ENCODE measurements around the gene G3BP1. TPM values are rescaled to one million over a fixed set of nuclear protein-coding genes. Genes with fewer than 3 reads are reported as not detected.

The G3BP1 gene
- total RNA-seq, 1 donor from 2014 or later, result 312 TPM

DNA sequence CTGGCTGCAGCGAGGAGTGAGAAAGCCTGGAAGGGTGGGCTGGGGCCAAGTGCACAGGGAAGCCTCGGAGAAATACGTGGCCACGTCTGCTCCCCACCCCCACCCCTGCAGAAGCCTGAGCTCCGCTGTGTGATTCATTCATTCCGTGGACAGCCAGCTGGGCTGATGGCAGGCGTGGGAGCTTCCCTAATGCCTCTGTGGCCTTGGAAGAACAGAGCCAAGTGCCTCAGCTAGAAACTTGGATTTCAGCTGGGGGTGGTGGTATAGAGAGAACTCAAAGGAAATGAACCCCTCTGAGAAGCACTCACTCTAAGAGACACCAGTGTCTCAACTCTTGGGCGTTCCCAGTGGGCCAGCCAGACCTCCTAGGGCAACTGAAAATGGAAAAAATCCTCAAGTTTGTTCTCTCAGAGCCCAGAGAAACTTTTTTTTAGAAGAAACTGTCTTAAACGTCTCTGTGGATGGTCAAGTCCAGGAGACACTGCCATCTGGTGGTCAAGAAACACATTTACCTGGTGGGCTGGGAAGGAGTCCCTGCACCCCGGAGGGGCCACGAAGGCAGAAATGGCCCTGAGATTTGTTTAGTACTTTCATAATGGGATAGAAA lies 31.3 kb upstream of the G3BP1 start:
- Mint-ChIP-seq H3K27me3 (ENCODE audit: low read depth) (no peaks in the 10 kb centered on the region), H3K4me3 (ENCODE audit: low read depth) (no peak overlapping the region), H3K27ac (no peak overlapping the region), H3K36me3 (ENCODE audit: low read depth) (peaks cover 38% of the 10 kb centered on the region), H3K4me1 (ENCODE audit: low read depth) (peaks cover 16% of the 10 kb centered on the region), H3K9me3 (no peaks in the 10 kb centered on the region)
- intact Hi-C loops (cut with micrococcal nuclease), result loop anchor here (1.0 kb wide), 1 partner anchor 81 kb away; no protein-coding TSS in a partner anchor
- DNase-seq (ENCODE audit: low spot score), result peak; percentile 26

GRCh38 chr5:151740958-151741373 lies 30.8 kb upstream of the G3BP1 start:
- Mint-ChIP-seq H3K9me3 (no peaks in the 10 kb centered on the region), H3K4me3 (ENCODE audit: low read depth) (no peak overlapping the region), H3K4me1 (ENCODE audit: low read depth) (peaks cover 20% of the 10 kb centered on the region), H3K27me3 (ENCODE audit: low read depth) (no peaks in the 10 kb centered on the region), H3K27ac (no peak overlapping the region), H3K36me3 (ENCODE audit: low read depth) (peaks cover 42% of the 10 kb centered on the region)
- intact Hi-C loops (cut with micrococcal nuclease), result loop anchor here (1.0 kb wide), 1 partner anchor 82 kb away; no protein-coding TSS in a partner anchor
- no peak for DNase-seq (ENCODE audit: low spot score)

GRCh38 chr5:151741678-151742423 lies 29.9 kb upstream of the G3BP1 start:
- peaks cover 26% of the 10 kb centered on the region for H3K4me1 Mint-ChIP-seq (ENCODE audit: low read depth)

GRCh38 chr5:151742870-151743294 lies 28.9 kb upstream of the G3BP1 start:
- intact Hi-C loops (cut with micrococcal nuclease), result no loop called here
- DNase-seq (ENCODE audit: low spot score), result no peak
- H3K4me1 Mint-ChIP-seq (ENCODE audit: low read depth), result peaks cover 27% of the 10 kb centered on the region
- H3K27ac Mint-ChIP-seq, result no peak overlapping the region
- H3K36me3 Mint-ChIP-seq (ENCODE audit: low read depth), result peaks cover 45% of the 10 kb centered on the region
- no peaks in the 10 kb centered on the region for H3K9me3 Mint-ChIP-seq
- no peak overlapping the region for H3K4me3 Mint-ChIP-seq (ENCODE audit: low read depth)
- H3K27me3 Mint-ChIP-seq (ENCODE audit: low read depth), result no peaks in the 10 kb centered on the region

More at GRCh38 chr5:151741678-151742423, 29.9 kb upstream of the G3BP1 start:
- no peak for DNase-seq (ENCODE audit: low spot score)
- intact Hi-C loops (cut with micrococcal nuclease), result no loop called here
- no peaks in the 10 kb centered on the region for H3K27me3 Mint-ChIP-seq (ENCODE audit: low read depth)
- H3K9me3 Mint-ChIP-seq, result no peaks in the 10 kb centered on the region
- no peak overlapping the region for H3K27ac Mint-ChIP-seq
- peaks cover 42% of the 10 kb centered on the region for H3K36me3 Mint-ChIP-seq (ENCODE audit: low read depth)
- no peak overlapping the region for H3K4me3 Mint-ChIP-seq (ENCODE audit: low read depth)

DNA sequence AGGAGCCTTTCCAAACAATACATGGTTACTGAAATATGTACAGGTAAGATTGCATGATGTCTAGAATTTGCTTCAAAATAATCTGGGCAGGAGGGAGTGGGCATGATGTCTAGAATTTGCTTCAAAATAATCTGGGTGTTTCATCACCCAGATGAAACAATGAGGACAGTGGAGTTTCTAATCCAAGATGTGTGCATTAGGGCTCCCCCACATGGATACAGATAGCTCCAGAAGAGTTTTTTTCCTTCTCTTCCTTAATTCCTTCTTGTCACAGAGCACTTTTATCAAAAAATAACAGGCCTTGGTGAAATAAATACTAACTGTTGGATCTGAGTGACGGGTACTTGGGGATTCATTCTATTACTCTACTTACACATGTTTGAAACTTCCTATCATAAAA lies 28.2 kb upstream of the G3BP1 start:
- H3K36me3 Mint-ChIP-seq (ENCODE audit: low read depth), result peaks cover 45% of the 10 kb centered on the region

DNA sequence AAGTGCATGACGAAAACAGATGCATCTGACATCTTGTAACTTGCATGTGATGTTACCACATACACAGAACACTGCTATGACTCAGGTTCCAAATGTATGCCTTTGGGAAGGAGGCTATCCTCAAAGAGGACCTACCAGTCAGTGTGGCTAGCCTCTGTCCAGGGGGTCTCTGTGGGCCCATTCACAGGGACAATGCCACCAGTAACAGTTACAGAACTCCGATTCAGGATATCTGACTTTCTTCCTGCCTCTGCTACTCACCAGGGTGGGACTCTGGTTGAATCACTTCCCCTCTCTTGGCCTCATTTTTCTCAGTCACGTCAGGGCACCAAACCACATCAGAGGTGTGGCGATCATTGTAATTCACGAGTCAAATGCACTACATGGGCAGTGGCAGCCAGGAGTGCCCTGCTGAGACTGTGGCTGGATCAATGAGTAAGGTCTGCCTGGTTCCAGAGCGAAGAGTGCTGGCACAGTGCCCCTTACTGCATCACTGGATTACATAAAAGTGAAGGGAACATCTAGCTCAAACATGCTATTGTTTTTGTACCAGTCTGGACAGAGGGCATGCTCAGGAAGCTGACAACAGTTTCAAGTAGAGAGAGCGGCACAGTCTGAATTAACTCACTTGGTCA lies 26.6 kb upstream of the G3BP1 start:
- intact Hi-C loops (cut with micrococcal nuclease), result loop anchor here (2.0 to 5.0 kb wide), 2 partner anchors 26 to 298 kb away; partner anchors contain the start of genes G3BP1 and SLC36A1
- peak overlapping the region; percentile 57 for H3K27ac Mint-ChIP-seq

More for the DNA sequence above, 28.2 kb upstream of the G3BP1 start:
- no peaks in the 10 kb centered on the region for H3K9me3 Mint-ChIP-seq
- intact Hi-C loops (cut with micrococcal nuclease), result no loop called here
- no peak for DNase-seq (ENCODE audit: low spot score)
- H3K27ac Mint-ChIP-seq, result no peak overlapping the region
- H3K4me3 Mint-ChIP-seq (ENCODE audit: low read depth), result no peak overlapping the region
- H3K27me3 Mint-ChIP-seq (ENCODE audit: low read depth), result no peaks in the 10 kb centered on the region
- H3K4me1 Mint-ChIP-seq (ENCODE audit: low read depth), result peaks cover 27% of the 10 kb centered on the region

DNA sequence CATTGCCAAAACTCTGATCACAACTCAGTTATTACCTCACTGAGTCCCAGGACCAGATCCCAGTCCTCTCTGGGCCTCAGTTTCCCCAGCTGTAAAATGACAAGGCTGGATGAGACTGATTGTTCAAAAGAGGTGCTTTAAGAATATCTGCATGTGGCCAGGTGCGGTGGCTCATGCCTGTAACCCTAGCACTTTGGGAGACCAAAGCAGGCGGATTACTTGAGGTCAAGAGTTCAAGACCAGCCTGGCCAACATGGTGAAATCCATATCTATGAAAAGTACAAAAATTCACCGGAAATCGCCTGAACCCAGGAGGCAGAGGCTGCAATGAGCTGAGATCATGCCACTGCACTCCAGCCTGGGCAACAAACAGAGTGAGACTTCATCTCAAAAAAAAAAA lies 21.6 kb upstream of the G3BP1 start:
- intact Hi-C loops (cut with micrococcal nuclease), result loop anchor here (10.0 kb wide), 1 partner anchor 595 kb away; the partner anchor contains the start of gene ANXA6

More for the DNA sequence above, 26.6 kb upstream of the G3BP1 start:
- Mint-ChIP-seq H3K4me3 (ENCODE audit: low read depth) (no peak overlapping the region), H3K27me3 (ENCODE audit: low read depth) (no peaks in the 10 kb centered on the region), H3K36me3 (ENCODE audit: low read depth) (peaks cover 46% of the 10 kb centered on the region), H3K9me3 (no peaks in the 10 kb centered on the region), H3K4me1 (ENCODE audit: low read depth) (peaks cover 31% of the 10 kb centered on the region)
- no peak for DNase-seq (ENCODE audit: low spot score)

GRCh38 chr5:151751091-151751490 lies 20.7 kb upstream of the G3BP1 start:
- no peak for DNase-seq (ENCODE audit: low spot score)
- peaks cover 30% of the 10 kb centered on the region for H3K4me1 Mint-ChIP-seq (ENCODE audit: low read depth)
- no peaks in the 10 kb centered on the region for H3K9me3 Mint-ChIP-seq
- H3K27ac Mint-ChIP-seq, result no peak overlapping the region
- H3K4me3 Mint-ChIP-seq (ENCODE audit: low read depth), result no peak overlapping the region
- H3K27me3 Mint-ChIP-seq (ENCODE audit: low read depth), result no peaks in the 10 kb centered on the region
- peaks cover 26% of the 10 kb centered on the region for H3K36me3 Mint-ChIP-seq (ENCODE audit: low read depth)
- intact Hi-C loops (cut with micrococcal nuclease), result loop anchor here (10.0 kb wide), 1 partner anchor 596 kb away; the partner anchor contains the start of gene ANXA6

More for the DNA sequence above, 21.6 kb upstream of the G3BP1 start:
- H3K4me1 Mint-ChIP-seq (ENCODE audit: low read depth), result peaks cover 30% of the 10 kb centered on the region
- H3K9me3 Mint-ChIP-seq, result no peaks in the 10 kb centered on the region
- peaks cover 33% of the 10 kb centered on the region for H3K36me3 Mint-ChIP-seq (ENCODE audit: low read depth)
- peak overlapping the region; percentile 84 for H3K27ac Mint-ChIP-seq
- no peak overlapping the region for H3K4me3 Mint-ChIP-seq (ENCODE audit: low read depth)
- no peak for DNase-seq (ENCODE audit: low spot score)
- no peaks in the 10 kb centered on the region for H3K27me3 Mint-ChIP-seq (ENCODE audit: low read depth)

GRCh38 chr5:151751593-151751992 lies 20.2 kb upstream of the G3BP1 start:
- H3K27me3 Mint-ChIP-seq (ENCODE audit: low read depth), result no peaks in the 10 kb centered on the region
- no peak for DNase-seq (ENCODE audit: low spot score)
- H3K27ac Mint-ChIP-seq, result no peak overlapping the region
- H3K36me3 Mint-ChIP-seq (ENCODE audit: low read depth), result peaks cover 26% of the 10 kb centered on the region
- no peaks in the 10 kb centered on the region for H3K9me3 Mint-ChIP-seq
- H3K4me3 Mint-ChIP-seq (ENCODE audit: low read depth), result no peak overlapping the region
- H3K4me1 Mint-ChIP-seq (ENCODE audit: low read depth), result peaks cover 30% of the 10 kb centered on the region
- intact Hi-C loops (cut with micrococcal nuclease), result loop anchor here (10.0 kb wide), 1 partner anchor 597 kb away; the partner anchor contains the start of gene ANXA6

GRCh38 chr5:151755383-151755782 lies 16.4 kb upstream of the G3BP1 start:
- peak overlapping the region; percentile 4 for H3K27ac Mint-ChIP-seq
- no peak for DNase-seq (ENCODE audit: low spot score)
- intact Hi-C loops (cut with micrococcal nuclease), result loop anchor here (5.0 to 10.0 kb wide), 2 partner anchors 98 to 601 kb away; partner anchors contain the start of gene ANXA6
- H3K4me1 Mint-ChIP-seq (ENCODE audit: low read depth), result peaks cover 39% of the 10 kb centered on the region
- peaks cover 25% of the 10 kb centered on the region for H3K36me3 Mint-ChIP-seq (ENCODE audit: low read depth)
- no peak overlapping the region for H3K4me3 Mint-ChIP-seq (ENCODE audit: low read depth)
- no peaks in the 10 kb centered on the region for H3K9me3 Mint-ChIP-seq
- H3K27me3 Mint-ChIP-seq (ENCODE audit: low read depth), result no peaks in the 10 kb centered on the region

DNA sequence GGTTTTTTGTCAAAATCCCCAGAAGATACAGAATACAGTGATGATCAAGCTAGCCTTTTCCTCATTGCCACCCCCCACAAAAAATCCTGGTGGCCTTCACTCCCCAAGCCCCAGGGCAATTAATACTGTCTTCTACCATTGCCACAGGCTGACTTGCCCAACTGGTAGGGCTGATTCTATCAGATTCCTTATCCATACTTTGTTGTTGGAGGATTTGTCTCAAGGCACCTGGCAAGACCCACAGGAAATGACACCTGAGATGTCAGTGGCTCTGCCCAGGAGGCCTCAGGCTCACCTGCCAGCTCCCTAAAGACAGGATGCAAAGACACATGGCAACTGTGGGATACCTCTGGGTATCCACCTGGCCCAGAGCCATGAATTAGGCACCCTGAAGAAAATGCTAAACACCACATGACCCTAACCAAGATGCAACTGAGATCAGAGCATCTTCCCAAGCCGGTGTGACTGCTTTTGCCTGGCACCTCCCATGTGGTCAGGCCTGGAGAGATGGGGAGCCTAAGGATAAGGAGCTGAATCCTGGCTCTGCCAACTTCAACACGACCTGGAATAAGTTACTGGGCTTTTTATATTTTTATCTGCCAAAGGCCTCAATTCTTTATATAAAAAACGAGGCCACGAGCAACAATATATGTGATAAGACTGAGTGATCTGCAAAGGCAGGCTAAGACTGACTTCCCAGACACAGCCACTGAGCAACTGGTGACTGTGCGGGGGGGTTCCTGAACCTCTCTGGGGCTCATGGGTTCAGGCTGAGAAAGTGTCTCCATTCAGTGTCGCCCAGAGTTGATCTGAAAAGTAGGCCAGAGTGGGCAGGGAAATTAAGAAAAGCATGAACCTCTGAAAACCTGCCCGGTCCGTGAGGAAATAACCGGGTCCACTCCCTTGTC lies 14.3 kb upstream of the G3BP1 start:
- Mint-ChIP-seq H3K9me3 (no peaks in the 10 kb centered on the region), H3K27ac (peak overlapping the region; percentile 85), H3K36me3 (ENCODE audit: low read depth) (peaks cover 17% of the 10 kb centered on the region), H3K4me3 (ENCODE audit: low read depth) (peak overlapping the region; percentile 92), H3K27me3 (ENCODE audit: low read depth) (no peaks in the 10 kb centered on the region), H3K4me1 (ENCODE audit: low read depth) (peaks cover 32% of the 10 kb centered on the region)
- no peak for DNase-seq (ENCODE audit: low spot score)
- intact Hi-C loops (cut with micrococcal nuclease), result loop anchor here (1.0 to 10.0 kb wide), 4 partner anchors 8 to 603 kb away; partner anchors contain the start of genes ANXA6 and G3BP1

- Mint-ChIP-seq H3K36me3 (ENCODE audit: low read depth) (peaks cover 11% of the 10 kb centered on the region), H3K4me3 (ENCODE audit: low read depth) (peak overlapping the region; percentile 92), H3K27me3 (ENCODE audit: low read depth) (peaks cover 4% of the 10 kb centered on the region), H3K9me3 (no peaks in the 10 kb centered on the region), H3K4me1 (ENCODE audit: low read depth) (peaks cover 32% of the 10 kb centered on the region), H3K27ac (peak overlapping the region; percentile 85)
- intact Hi-C loops (cut with micrococcal nuclease), result loop anchor here (1.0 to 10.0 kb wide), 4 partner anchors 9 to 603 kb away; partner anchors contain the start of genes ANXA6 and G3BP1
- DNase-seq (ENCODE audit: low spot score), result no peak
These were observed 13.7 kb upstream of the G3BP1 start for GRCh38 chr5:151758141-151758429.

All from activated T-helper 2 cell treated with anti-CD3 and anti-CD28 coated beads, Interferon-gamma antibody, Interleukin-2, Interleukin-4, amounts not matched to agents 10 μg/mL and 5 μg/mL and 100 μg/mL, durations not matched to agents 14 hours and 24 hours and 36 hours (primary cell).